SK-N-MC (cell line): ENCODE measurements around the gene PDE11A.

Experiments
- EZH2 ChIP-seq: fragments of 200-600 bp; sonication (generic); IDR thresholded peaks from one replicate; pipeline ENCODE4 v1.6.1; 2017; ENCODE audit warnings: antibody characterized with exemption
- FOXP2 ChIP-seq: optimal IDR thresholded peaks from 2 replicates; pipeline ENCODE3; 2011; ENCODE audit warnings: mild to moderate bottlenecking, moderate library complexity; ENCODE audit not compliant: insufficient read depth; ENCODE audit errors: extremely low read length, control extremely low read depth
- POLR2AphosphoS5 ChIP-seq: IDR thresholded peaks from 2 replicates; pipeline ENCODE4 v1.6.1; 2012; ENCODE audit warnings: mild to moderate bottlenecking, low read depth, low read length, borderline replicate concordance

DNA sequence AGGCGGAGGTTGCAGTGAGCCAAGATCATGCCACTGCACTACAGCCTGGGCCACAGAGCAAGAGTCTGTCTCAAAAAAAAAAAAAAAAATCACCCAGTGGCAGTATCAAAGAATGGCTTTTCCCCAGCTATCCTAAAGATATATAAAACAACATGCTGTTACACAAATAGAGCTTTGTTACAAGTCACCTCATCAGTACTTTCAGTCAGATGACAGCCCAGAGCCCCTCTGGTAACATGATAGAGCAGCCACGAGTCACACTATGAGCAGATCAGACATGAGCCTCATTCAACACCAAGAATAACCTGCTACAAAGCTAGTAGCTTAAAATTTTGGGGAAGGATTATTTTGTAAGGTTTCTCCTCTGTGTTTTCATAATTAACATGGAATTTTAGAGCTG is 25.2 kb downstream of the PDE11A start:
- TF ChIP-seq EZH2 (no peak), POLR2AphosphoS5 (no peak), FOXP2 (no peak)
